Stromal cell of bone marrow (primary cell): ENCODE measurements around the gene SLC25A53.
A peak's percentile ranks its signal among the peaks of the same experiment; 100 is the strongest.

Experiments used
- DNase-seq: peaks from one replicate; pipeline ENCODE4 v3.0.0-alpha.2; 2012; ENCODE audit warnings: low read depth

The SLC25A53 gene, protein sequence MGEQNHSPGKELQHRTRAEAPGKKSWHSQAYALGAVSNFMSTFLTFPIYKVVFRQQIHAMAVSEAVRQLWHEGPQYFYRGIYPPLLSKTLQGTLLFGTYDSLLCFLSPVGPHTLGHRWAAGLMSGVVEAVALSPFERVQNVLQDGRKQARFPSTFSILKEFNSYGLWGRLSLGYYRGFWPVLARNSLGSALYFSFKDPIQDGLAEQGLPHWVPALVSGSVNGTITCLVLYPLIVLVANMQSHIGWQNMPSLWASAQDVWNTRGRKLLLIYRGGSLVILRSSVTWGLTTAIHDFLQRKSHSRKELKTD

DNA sequence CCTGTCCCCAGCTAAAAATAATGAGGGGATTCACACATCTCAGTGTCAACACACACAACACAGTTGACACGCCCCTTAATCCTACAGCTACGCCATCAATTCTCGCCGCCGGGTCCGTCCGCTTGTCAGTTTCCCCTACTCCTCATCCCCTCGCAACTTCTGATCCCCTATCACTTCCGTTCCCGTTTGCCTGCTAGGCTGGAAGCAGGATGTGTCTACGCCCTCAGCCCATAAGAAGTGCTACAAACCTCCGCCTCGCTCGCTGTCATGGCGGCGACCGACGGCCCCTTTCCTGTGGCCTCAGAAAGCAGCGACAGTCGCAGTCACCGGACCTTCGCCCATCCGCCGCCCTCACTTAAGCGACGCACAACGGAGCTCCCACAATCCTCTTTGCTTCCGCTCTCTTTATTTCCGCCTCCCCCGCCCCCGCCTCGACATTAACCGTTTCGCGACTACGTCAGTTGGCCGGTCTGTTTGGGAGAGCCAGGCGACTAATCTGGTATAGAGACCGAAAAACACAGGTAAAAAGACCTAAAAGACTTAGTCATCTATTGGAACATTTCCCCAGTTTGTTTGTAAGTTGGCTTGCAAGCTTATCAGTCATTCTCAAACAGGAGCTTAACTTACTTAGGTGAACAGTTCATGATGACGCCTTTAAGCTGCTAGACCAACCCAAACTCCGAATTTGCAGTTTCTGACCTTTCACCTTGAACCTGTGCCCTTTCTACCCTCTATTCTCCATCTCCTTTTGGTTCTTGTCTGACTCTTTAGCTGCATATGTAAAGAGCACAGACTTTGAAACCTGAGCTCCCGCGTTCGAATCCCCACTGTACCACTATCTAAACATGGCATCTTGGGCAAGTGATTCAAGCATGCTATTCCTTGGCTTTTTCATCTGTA is at the start of gene SLC25A53:
TSS of gene SLC25A53 (minus strand) at position 380 of the 900 bp plus-strand sequence. CDS start 51,752 bp downstream, outside the sequence.
- peak; percentile 52 for DNase-seq

DNA sequence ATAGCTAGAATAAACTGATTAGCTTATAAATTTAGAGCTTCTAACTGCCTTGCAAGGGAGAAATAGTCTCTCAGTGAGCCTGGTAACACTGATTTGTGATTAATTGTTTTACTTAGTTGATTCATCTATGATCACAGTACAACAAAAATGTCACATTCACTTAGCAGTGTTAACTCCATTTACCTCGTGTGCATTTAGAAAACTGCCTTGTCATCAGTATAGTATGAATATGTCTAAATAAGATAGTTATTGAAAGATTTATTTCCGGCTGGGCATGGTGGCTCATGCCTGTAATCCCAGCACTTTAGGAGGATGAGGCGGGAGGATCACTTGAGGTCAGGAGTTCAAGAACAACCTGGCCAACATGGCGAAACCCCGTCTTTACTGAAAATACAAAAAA is 48.7 kb upstream of the SLC25A53 start:
- DNase-seq = no peak

DNA sequence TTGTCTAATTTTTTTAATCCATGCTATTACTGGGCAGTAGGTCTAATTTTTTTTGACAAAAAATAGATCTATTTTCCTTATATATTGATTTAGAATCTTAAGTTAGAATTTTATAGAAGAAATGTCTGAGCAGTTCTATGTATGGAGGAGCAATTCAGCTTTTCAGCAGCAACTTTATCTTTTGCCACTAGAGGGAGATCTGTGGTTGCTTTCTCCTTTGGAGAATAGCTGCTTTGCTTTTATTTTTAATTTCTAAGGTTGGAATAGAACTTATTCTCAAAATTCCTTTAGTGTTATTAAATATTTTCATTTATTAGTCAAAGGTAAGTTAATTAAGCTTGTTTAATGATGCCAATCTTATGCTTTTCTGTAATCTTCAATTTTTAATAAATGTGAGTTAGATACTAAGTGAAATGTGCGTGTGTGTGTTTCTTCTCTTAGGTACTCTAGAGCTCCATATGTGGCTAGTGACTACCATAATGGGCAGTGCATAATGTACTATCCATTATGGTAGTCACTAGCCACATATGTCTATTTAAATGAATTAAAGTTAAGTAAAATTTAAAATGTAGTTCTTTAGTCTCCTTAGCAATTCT is 38.8 kb upstream of the SLC25A53 start:
- DNase-seq = peak; percentile 13

DNA sequence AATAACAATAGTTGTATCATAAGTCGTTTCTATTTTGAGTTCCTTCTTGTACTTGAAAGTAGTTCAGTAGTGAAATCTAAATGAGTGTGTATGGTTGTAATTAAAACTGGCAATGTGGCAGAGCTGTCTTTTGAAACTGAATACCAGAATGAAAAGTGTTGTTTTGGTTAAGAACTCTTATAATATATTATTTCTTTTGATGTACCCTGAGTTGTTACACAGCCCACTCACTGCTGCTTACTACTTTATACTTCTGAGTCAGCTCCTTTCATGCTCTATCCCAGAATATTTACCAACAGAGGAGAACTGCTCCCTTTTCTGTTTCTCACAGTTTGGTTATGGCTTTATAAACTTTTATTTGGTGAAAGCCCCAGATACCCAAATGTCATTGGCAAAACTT is 38.2 kb upstream of the SLC25A53 start:
- no peak for DNase-seq

DNA sequence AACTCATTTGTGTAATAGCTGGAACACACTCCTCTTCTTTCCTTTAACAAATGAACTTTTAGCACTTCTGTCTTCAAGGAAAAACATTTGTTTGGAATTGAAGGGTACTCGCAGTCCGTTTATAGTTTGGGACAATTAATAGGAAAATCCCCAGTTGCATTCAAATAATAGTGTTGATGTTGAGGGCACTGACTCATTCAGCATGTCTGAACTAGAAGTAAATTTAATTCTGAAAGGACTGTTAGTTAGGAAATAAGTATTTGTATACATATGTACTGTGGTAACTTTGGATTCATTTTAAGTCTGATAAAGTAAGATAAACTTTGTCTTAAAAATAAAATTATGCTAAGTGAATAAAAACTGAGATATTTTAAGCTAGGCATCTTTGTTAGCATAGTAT is 36.7 kb upstream of the SLC25A53 start:
- DNase-seq = no peak

DNA sequence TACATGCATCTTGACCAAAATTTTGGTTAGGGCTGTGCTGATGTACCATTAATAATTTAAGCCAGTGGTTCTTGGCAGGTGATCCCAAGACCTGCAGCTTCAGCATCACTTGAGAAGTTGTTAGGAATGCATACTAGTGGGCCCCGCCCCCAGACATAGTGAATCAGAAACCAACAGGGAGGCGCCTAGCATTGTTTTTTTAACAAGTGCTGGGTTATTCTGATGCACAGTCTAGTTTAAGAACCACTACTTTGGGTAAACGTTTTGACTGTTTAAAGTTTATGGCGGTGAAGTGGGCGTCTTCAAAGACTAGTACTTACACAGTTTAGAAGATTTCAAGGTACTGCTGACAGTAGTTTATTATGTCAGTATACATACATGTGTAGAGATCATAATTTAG is 33.0 kb upstream of the SLC25A53 start:
- no peak for DNase-seq

DNA sequence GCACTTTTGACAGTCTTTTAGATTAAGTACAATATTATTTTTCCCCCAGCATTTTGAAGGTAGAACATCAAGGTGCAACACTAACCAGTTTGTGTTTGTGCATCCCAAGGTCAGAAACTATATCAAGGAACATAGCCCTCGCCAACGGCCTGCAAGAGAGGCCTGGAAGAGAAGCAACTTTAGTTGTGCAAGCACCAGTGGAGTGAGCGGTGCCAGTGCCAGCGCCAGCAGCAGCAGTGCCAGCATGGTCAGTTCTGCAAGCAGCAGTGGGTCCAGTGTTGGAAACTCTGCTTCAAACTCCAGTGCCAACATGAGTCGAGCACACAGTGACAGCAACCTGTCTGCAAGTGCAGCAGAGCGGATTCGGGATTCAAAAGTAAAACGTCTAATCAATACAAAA is 31.1 kb upstream of the SLC25A53 start:
- DNase-seq = no peak

DNA sequence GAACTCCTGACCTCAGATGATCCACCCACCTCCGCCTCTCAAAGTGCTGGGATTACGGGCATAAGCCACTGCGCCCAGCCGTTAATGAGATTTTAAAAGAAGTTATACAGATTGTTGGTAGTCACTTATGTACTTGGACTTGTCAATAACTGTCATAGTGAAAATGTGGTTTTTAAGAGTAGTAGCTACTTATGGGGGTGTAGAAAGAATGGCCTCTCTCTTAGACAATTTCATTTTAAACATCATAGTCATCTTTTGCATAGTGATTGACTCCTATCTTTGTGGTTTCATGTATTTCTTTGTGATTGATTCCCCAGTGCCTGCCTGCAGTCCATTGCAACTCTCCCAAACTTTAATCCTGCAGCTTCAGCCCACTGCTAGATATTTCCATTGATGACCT is 26.9 kb upstream of the SLC25A53 start:
- no peak for DNase-seq

DNA sequence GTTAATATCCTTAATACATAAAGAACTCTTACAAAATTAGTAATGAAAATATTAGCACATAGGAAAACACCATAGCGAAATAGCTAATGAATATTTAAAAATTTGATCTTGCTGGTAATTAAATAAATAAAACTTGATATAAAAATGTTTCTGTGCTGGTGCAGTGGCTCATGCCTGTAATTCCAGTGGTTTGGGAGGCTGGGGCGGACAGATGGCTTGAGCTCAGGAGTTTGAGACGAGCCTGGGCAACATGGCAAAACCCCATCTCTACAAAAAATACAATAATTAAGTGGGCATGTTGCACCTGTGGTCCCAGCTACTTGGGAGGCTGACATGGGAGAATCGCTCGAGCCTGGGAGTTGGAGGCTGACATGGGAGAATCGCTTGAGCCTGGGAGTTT is 17.0 kb upstream of the SLC25A53 start:
- DNase-seq = no peak

DNA sequence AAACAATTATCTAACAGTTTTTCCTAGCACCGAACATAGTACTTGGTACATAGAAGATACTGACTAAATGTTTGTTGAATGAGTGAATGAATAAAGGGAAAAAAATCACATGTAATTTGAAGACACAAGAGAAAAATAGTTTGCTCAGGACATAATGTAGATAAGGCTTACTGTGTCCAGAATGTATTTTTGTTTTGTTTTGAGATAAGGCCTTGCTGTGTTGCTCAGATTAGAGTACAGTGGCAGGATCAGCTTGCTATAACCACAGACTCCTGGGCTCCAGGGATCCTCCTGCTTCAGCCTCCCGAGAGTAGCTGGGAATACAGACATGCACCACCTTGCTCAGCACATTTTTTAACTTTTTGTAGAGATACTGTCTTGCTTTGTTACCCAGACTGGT is 16.0 kb upstream of the SLC25A53 start:
- DNase-seq = no peak

DNA sequence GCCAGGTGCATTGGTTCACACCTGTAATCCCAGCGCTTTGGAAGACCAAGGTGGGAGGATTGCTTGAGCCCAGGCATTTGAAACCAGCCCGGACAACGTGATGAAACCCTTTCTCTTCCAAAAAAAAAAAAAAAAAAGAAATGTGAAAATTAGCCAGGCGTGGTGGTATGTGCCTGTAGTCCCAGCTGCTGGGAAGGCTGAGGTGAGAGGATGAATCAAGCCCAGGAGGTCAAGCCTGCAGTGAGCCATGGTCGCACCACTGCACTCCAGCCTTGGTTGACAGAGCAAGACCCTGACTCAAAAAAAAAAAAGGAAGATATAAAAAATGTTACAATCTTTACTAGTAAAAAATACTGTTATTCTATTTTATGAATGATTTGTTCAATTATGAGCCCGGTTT is 15.3 kb upstream of the SLC25A53 start:
- DNase-seq = no peak

DNA sequence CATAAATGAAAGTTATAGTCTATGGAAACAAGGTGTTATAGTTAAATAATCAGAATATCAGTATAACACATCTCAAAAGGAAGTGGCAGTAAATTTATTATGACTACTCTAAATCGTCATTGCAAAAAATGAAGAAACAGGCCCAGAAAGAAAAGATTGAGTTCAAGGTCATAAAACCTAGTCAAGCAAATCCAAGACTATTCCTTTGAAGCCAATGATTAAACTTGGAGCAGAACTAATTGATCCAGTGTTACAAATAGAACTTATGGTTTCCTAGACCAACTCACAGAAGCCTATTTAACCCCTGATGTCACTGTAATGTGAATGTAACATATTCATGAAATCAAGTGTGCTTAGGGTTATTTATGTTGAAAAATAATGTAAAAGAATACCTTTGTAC is 11.3 kb upstream of the SLC25A53 start:
- DNase-seq = no peak

DNA sequence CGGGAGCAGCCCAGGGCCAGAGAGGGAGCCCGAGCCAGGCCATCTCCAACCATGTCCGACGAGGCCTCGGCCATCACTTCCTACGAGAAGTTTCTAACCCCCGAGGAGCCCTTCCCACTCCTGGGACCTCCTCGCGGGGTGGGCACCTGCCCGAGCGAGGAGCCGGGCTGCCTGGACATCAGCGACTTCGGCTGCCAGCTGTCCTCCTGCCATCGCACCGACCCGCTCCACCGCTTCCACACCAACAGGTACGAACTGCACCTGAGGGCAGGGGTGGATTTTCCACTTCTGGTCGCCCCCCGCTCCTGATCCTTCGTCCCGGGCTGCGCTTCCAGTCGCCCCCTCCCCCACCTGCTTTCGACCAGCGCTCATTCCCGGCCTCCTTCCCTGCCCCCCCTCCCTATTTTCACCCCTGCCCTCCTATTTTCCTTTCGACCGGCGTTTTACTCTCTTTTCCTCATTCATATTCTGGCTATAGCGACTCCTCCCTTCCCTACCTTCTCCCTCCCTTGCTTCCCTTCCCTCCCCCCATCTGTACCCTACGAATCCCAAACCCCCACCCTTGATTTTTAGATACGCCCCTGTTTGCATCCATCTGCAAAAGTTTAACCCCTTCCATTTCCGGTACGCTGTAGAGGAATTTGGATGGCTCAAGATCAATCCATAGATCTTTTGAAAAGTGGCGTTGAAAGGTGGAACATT is 10.1 kb upstream of the SLC25A53 start:
- no peak for DNase-seq

DNA sequence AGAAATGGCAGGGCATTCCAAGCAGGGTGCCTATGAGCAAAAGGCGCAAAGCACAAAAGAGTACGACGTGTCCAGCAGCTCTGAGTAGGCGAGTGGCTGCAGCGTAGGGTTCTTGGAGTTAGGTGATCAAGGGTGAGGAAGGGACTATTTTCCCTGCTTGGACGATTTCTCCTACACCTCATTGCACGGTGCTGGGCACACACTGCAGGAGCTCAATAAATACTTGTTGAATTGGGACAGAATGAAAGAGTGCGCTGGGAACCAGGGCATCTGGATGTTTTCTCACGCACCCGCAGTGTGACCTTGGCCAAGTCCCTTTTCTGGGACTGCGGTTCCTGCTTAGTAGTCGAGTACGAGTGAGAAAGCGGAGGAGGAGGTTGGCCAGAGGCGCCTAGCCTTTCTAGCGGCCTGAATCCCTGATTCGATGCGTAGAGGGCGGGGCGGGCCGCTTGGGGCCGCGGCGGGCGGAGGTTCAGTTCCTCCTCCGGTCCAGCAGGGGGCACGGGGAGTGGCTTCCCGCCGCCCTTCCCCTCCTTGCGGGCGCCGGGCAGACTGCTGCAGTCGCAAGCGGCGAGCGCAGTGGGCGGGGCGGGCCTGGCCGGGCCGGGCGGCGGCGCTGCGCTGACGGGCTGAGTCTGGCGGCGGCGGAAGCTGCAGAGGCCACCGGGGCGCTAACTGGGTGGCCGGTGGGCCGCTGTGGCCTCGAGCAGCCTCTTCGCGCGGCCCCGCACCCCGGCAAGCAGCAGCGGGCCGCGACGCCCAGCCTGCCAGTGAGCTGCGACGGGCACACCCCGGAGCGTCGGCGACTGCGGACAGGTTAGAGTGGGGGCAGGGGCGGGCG is 9.3 kb upstream of the SLC25A53 start, which contains the start of gene FAM199X:
TSS of gene FAM199X (plus strand) at position 560 of the 841 bp plus-strand sequence. CDS start 333 bp downstream, outside the sequence.
- peak; percentile 59 for DNase-seq

DNA sequence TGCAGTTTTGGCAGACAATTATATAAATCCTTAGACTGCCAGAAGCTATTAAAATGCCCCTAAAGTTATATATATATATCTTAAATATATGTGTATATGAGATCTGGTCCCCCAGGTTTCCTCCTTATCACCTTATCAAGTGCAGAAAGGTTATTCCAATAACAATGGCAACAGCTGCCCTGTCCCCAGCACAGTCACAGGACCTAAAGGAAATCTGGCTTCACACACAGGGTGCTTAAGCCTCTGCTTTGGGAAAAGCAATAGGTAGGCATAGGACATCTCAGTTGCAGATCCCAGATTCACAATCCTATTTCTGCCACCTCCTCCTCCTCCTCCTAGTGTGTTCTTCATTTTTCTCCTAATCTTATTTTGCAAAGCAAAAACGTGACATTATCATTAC is 5.8 kb downstream of the SLC25A53 start:
- DNase-seq = no peak

DNA sequence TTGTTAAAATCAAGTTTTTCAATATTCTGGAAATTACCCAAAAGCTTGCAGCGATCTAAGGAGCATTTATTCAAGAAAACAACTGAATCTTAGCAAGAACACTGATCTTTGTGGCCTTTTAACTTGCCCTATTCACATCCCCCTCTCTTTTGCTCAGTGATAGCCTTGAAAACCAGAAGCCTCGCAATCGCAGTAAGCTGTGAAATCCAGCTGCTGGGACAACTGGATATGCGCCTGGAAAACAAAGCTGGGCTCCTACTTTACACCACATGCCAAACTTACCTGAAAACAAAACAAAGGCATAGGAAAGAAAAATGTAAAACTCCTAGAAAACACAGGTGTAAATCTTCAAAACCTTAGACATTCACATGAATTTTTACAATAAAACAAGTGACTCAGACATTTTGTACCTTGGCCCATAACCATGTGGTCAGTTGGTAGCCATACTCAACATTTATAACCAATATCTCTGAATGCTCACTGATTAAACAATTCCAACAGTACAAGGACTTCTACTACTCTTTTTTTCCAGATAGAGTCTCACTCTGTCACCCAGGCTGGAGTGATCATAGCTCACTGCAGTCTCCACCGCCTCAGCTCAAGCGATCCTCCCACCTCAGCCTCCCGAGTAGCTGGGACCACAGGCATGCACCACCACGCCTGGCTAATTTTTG is 15.6 kb downstream of the SLC25A53 start:
- DNase-seq = no peak

DNA sequence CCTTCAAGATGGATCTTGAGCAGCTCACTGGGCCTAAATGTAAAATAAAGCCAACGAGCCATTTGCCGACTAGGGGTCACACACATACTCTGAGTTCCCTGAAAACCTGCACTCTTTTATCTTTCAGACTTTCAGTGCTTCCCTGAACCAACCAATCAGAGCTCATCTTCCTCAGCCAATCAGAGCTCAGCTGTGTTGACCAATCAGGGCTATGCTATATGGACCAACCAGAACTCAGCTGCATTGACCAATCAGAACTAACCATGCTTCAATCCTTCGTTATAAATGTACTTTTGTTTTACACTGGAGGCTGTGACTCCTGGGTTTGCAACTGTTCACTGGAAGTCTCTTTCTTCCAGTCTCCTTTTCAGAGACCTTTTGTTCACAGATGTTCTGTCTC is 19.3 kb downstream of the SLC25A53 start:
- DNase-seq = no peak

DNA sequence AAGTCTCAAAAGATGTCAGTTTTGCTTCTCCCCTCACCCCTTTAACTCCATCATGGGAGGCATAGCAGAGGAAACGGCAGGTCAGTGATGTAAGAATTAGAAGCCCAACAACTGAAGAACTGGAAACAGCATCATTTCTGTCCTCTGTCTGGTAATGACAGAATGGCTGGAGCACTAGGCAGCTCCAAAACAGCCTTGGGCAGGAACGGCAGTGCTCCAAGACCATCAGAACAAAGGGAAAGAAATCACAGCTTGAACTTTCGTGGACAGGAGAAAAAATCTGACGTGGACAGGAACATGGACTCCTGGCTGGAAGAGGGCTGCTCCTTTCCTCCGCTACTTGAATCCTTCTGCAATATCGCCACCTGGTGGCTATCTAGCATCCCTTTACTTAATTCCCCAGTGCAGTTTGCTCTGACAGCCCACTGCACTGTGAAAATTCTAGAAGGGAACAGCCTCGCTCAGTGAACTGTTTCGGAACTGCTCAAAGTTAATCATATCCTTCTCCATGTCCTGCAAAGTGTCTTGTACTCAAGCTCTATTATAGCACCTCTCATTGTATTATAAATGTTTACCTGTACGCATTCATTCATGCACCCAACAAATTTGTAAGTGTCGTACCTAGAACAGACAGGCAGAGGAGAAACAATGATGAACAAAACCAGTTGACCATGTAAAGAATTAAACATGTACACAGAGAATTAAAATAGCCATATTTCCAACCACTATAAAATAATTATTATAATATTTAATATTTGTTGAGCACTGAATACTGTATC is 20.4 kb downstream of the SLC25A53 start:
- DNase-seq = peak; percentile 76

DNA sequence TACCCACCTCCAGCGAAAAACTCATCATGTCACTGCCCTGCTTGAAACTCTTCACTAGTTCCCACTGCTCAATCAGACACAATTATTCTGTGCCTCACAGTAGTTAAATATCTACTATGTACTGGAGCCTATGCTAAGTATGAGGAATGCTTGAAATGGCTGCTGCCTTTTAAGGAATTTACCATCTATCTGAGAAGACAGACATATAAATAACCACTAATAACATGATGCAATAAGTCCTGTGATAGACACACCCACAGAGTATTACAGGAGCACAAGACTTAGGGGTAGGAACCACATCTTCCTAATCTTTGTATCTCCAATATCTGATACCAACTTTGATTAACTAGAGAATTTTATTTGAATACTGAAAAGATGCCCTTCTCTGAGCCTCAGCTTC is 21.1 kb downstream of the SLC25A53 start:
- no peak for DNase-seq
